PC-3 (cell line): ENCODE results near the gene SWT1. TPM values are rescaled to one million over a fixed set of nuclear protein-coding genes. Genes with fewer than 3 reads are reported as not detected.
"Not testable (repeated sequence)": the region's sequence is repeated elsewhere in the genome, so short reads cannot be mapped to it uniquely, and the experiment has no call there.

Experiments
- ATAC-seq: fragments of 200-7000 bp; cut with Tn5 transposase; 2 replicates; pipeline ENCODE4 v1.9.1; 2020; ENCODE audit warnings: mild to moderate bottlenecking, moderate library complexity
- BruUV-seq: library from RNA; stranded (reverse); fragments of 400-500 nt; replicated peaks from 2 replicates; lab custom pipeline; 2021; lab: Mats Ljungman, UMichigan
- CTCF ChIA-PET: fragments of 300-600 bp; sonication (Branson Sonifier 250); formaldehyde crosslinking; loops from one replicate; lab custom pipeline; 2022; ENCODE audit warnings: antibody characterized with exemption; lab: Charles Lee
- POLR2A ChIA-PET: fragments of 300-600 bp; sonication (Branson Sonifier 250); formaldehyde crosslinking; loops from one replicate; lab custom pipeline; 2022; ENCODE audit warnings: antibody characterized with exemption; ENCODE audit not compliant: unreplicated experiment; lab: Charles Lee
- DNase-seq: peaks from one replicate; pipeline ENCODE4 v3.0.0-alpha.2; 2015
- H2AFZ ChIP-seq: fragments of 300-600 bp; sonication (generic); 2 replicates; pipeline ENCODE4 v1.6.0; 2016; ENCODE audit warnings: antibody characterized with exemption, low read length
- H3F3A ChIP-seq: fragments of 300-600 bp; sonication (generic); one replicate; pipeline ENCODE4 v1.6.0; 2017; ENCODE audit warnings: antibody characterized with exemption, low read length, control low read depth, mild to moderate bottlenecking; ENCODE audit not compliant: unreplicated experiment
- H3K27ac ChIP-seq: fragments of 300-600 bp; sonication (generic); 2 replicates; pipeline ENCODE4 v1.5.1; 2016; ENCODE audit warnings: mild to moderate bottlenecking, low read length
- H3K27me3 ChIP-seq: fragments of 300-600 bp; sonication (generic); 2 replicates; pipeline ENCODE4 v1.6.1; 2016; ENCODE audit warnings: low read length, mixed read lengths
- H3K36me3 ChIP-seq: fragments of 300-600 bp; sonication (generic); 2 replicates; pipeline ENCODE4 v1.6.1; 2016; ENCODE audit warnings: low read depth, mixed run types, low read length, mixed read lengths
- H3K4me1 ChIP-seq: fragments of 300-600 bp; sonication (generic); 2 replicates; pipeline ENCODE4 v1.5.1; 2016; ENCODE audit warnings: low read length; ENCODE audit not compliant: insufficient read depth
- H3K4me2 ChIP-seq: fragments of 300-600 bp; sonication (generic); 2 replicates; pipeline ENCODE4 v1.6.0; 2016; ENCODE audit warnings: low read length
- H3K4me3 ChIP-seq: fragments of 300-600 bp; sonication (generic); 2 replicates; pipeline ENCODE4 v1.5.1; 2016; ENCODE audit warnings: mild to moderate bottlenecking, low read length, mixed read lengths
- H3K79me2 ChIP-seq: fragments of 300-600 bp; sonication (generic); 2 replicates; pipeline ENCODE4 v1.6.1; 2017; ENCODE audit warnings: low read length, mixed read lengths
- H3K9ac ChIP-seq: fragments of 300-600 bp; sonication (generic); 2 replicates; pipeline ENCODE4 v1.6.0; 2016; ENCODE audit warnings: mild to moderate bottlenecking, low read length
- H3K9me2 ChIP-seq: fragments of 300-600 bp; sonication (generic); replicated peaks from 2 replicates; pipeline ENCODE4 v1.6.1; 2016; ENCODE audit warnings: mixed run types, low read length, mixed read lengths
- H3K9me3 ChIP-seq: fragments of 300-600 bp; sonication (generic); 2 replicates; pipeline ENCODE4 v1.6.1; 2016; ENCODE audit warnings: low read length, mixed read lengths
- H4K20me1 ChIP-seq: fragments of 300-600 bp; sonication (generic); 2 replicates; pipeline ENCODE4 v1.6.1; 2016; ENCODE audit warnings: low read length, mixed read lengths
- EZH2 ChIP-seq: fragments of 300-600 bp; sonication (generic); IDR thresholded peaks from one replicate; pipeline ENCODE4 v1.6.1; 2017; ENCODE audit warnings: antibody characterized with exemption, mild to moderate bottlenecking, low read length; ENCODE audit not compliant: unreplicated experiment
- EZH2phosphoT487 ChIP-seq: fragments of 300-600 bp; sonication (generic); IDR thresholded peaks from 2 replicates; pipeline ENCODE4 v1.6.1; 2018; ENCODE audit warnings: mild to moderate bottlenecking, antibody characterized with exemption, low read length, borderline replicate concordance
- intact Hi-C: fragments of 100-400 bp; cut with micrococcal nuclease; formaldehyde crosslinking; loops from 2 replicates; pipeline ENCODE4 v1.9.0; 2023
- total RNA-seq: library from RNA; depleted of rRNA; stranded (reverse); fragments of >200 nt; gene quantifications from 2 replicates; pipeline ENCODE4 v1.2.3, GENCODE V29; 2014
- TF ChIP-seq, protein P1 (sequence below): fragments of 300-600 bp; sonication (generic); conservative IDR thresholded peaks from 2 replicates; pipeline ENCODE4 v1.5.1; 2017; ENCODE audit warnings: antibody characterized with exemption, low read depth, mild to moderate bottlenecking, low read length

SWT1 gene
- total RNA-seq, 1 experiment from 2014 or later, result 0.69 TPM

GRCh38 chr1:185257116-185257949, 100.4 kb downstream of the SWT1 start:
- CTCF ChIA-PET, DNase-seq, H3K36me3 ChIP-seq, intact Hi-C loops, H3K27me3 ChIP-seq, POLR2A ChIA-PET, H3K9me3 ChIP-seq, H4K20me1 ChIP-seq, H3K79me2 ChIP-seq, H3K9me2 ChIP-seq, H3F3A ChIP-seq: not testable (repeated sequence)
- Histone ChIP-seq H3K4me3 (peak overlapping the region; percentile 65), H3K4me2 (peak overlapping the region; percentile 82), H3K9ac (peak overlapping the region; percentile 47), H3K27ac (peak overlapping the region; percentile 34; the same call in 1 of the 2 replicates), H3K4me1 (peaks cover 32% of the 10 kb centered on the region), H2AFZ (peak overlapping the region; percentile 42; the same call in 1 of the 2 replicates)
- BruUV-seq, result TSS peak; percentile 65
- peak; percentile 22 for ATAC-seq

GRCh38 chr1:185257950-185258208, 100.9 kb downstream of the SWT1 start:
- H3K9ac ChIP-seq, result peak overlapping the region; percentile 47
- TF ChIP-seq EZH2 (no peak), EZH2phosphoT487 (no peak)
- TF ChIP-seq, protein P1, sequence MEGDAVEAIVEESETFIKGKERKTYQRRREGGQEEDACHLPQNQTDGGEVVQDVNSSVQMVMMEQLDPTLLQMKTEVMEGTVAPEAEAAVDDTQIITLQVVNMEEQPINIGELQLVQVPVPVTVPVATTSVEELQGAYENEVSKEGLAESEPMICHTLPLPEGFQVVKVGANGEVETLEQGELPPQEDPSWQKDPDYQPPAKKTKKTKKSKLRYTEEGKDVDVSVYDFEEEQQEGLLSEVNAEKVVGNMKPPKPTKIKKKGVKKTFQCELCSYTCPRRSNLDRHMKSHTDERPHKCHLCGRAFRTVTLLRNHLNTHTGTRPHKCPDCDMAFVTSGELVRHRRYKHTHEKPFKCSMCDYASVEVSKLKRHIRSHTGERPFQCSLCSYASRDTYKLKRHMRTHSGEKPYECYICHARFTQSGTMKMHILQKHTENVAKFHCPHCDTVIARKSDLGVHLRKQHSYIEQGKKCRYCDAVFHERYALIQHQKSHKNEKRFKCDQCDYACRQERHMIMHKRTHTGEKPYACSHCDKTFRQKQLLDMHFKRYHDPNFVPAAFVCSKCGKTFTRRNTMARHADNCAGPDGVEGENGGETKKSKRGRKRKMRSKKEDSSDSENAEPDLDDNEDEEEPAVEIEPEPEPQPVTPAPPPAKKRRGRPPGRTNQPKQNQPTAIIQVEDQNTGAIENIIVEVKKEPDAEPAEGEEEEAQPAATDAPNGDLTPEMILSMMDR, result no peak
- no peaks in the 10 kb centered on the region for H3K79me2 ChIP-seq
- H4K20me1 ChIP-seq, result no peaks in the 10 kb centered on the region
- no peaks in the 10 kb centered on the region for H3K9me2 ChIP-seq
- H3K4me2 ChIP-seq, result peak overlapping the region; percentile 82
- peak overlapping the region; percentile 34 for H3K27ac ChIP-seq
- H3F3A ChIP-seq, result no peaks in the 10 kb centered on the region
- H2AFZ ChIP-seq, result peak overlapping the region; percentile 42; the same call in 1 of the 2 replicates
- no peaks in the 10 kb centered on the region for H3K9me3 ChIP-seq
- H3K4me3 ChIP-seq, result peak overlapping the region; percentile 65
- H3K4me1 ChIP-seq, result peaks cover 32% of the 10 kb centered on the region
- no TSS peak for BruUV-seq
- DNase-seq (peak; percentile 49), ATAC-seq (peak; percentile 77)
- POLR2A ChIA-PET, result no interaction called here
- intact Hi-C loops, result no loop called here
- H3K36me3 ChIP-seq, result no peaks in the 10 kb centered on the region
- CTCF ChIA-PET, result no interaction called here
- no peaks in the 10 kb centered on the region for H3K27me3 ChIP-seq

GRCh38 chr1:185258676-185259075, 101.7 kb downstream of the SWT1 start:
- ChIA-PET CTCF (no interaction called here), POLR2A (no interaction called here)
- Histone ChIP-seq H3K4me2 (peak overlapping the region; percentile 82; the same call in 1 of the 2 replicates), H3F3A (no peaks in the 10 kb centered on the region), H3K4me1 (peaks cover 32% of the 10 kb centered on the region), H3K27ac (no peak overlapping the region), H3K27me3 (no peaks in the 10 kb centered on the region), H3K9ac (no peak overlapping the region), H2AFZ (no peak overlapping the region), H3K79me2 (no peaks in the 10 kb centered on the region), H3K9me2 (no peaks in the 10 kb centered on the region), H3K9me3 (no peaks in the 10 kb centered on the region), H3K4me3 (no peak overlapping the region), H3K36me3 (no peaks in the 10 kb centered on the region), H4K20me1 (no peaks in the 10 kb centered on the region)
- intact Hi-C loops, result no loop called here
- TF ChIP-seq EZH2phosphoT487, result no peak
- TF ChIP-seq, protein P1, result no peak
- TF ChIP-seq EZH2, result no peak
- ATAC-seq (no peak), DNase-seq (no peak)
- BruUV-seq, result no TSS peak
